Measurements from ENCODE around the gene SLC41A1. TPM values are rescaled to one million over a fixed set of nuclear protein-coding genes. Genes with fewer than 3 reads are reported as not detected.

SLC41A1 gene
- total and polyA plus RNA-seq, 2 donors (not counting 3 experiments of a cell fraction or from before 2014, with no cell fraction given) = 21.7 to 22.0 TPM

GRCh38 chr1:205805082-205805711, 7.8 kb downstream of the SLC41A1 start:
- no peaks in the 10 kb centered on the region for H4K20me1 ChIP-seq (replicated peaks; ENCODE audit: control insufficient read depth, extremely low read depth, insufficient read depth, low read length)
- no peaks in the 10 kb centered on the region for H3K4me1 ChIP-seq (ENCODE audit: control insufficient read depth, extremely low read depth, insufficient read depth, low read length)
- H3K4me2 ChIP-seq (ENCODE audit: insufficient read depth, low read length) = no peak overlapping the region
- H3K27me3 ChIP-seq (ENCODE audit: control insufficient read depth in 2 of 2, insufficient read depth in 2 of 2, low read length in 2 of 2) = no peaks in the 10 kb centered on the region
- no peak overlapping the region for H2AFZ ChIP-seq (ENCODE audit: low read depth, low read length)
- no peaks in the 10 kb centered on the region for H3K79me2 ChIP-seq (ENCODE audit: control insufficient read depth, insufficient read depth, low read length)
- no peak overlapping the region for H3K4me3 ChIP-seq (replicated peaks in 1 of 3; ENCODE audit: insufficient read depth in 1 of 3, low read depth in 1 of 3, low read length in 3 of 3)
- dilution Hi-C loops (cut with MboI; ENCODE audit: extremely low pct_ligation_motif_present, low sequenced_read_pairs) (no loop called here), intact Hi-C loops (cut with micrococcal nuclease) (no loop called here)
- no peak for DNase-seq (ENCODE audit: low read depth, low spot score)
- H3K36me3 ChIP-seq (ENCODE audit: control insufficient read depth in 2 of 2, extremely low read depth in 1 of 2, insufficient read depth in 2 of 2, low read length in 2 of 2) = peaks cover 0 to 6% of the 10 kb centered on the region in 2 experiments
- BruUV-seq (replicated peaks) = no TSS peak
- CTCF ChIA-PET = interaction anchor here (1.2 to 3.1 kb wide), 5 partner anchors 13 to 172 kb away, joined by 3 to 16 read pairs (median 9); no protein-coding TSS in a partner anchor
- TF ChIP-seq EZH2 (IDR thresholded peaks at IDR 0.05; ENCODE audit: borderline replicate concordance, low read depth, low read length, severe bottlenecking) (no peak), FOS (IDR thresholded peaks at IDR 0.05; ENCODE audit: borderline replicate concordance, insufficient read depth, low read length) (no peak), MYC (IDR thresholded peaks at IDR 0.05; ENCODE audit: low read depth, low read length) (no peak), MAX (IDR thresholded peaks at IDR 0.05; ENCODE audit: insufficient read depth, insufficient read length) (no peak), POLR2A (IDR thresholded peaks at IDR 0.05; ENCODE audit: low read depth, low read length) (no peak), POLR2AphosphoS5 (IDR thresholded peaks at IDR 0.05; ENCODE audit: insufficient read depth, low read depth, low read length) (no peak), CTCF (IDR thresholded peaks at IDR 0.05; ENCODE audit: extremely low read depth in 1 of 2, insufficient read depth in 1 of 2, low read depth in 1 of 2, low read length in 2 of 2) (no peak), GATA2 (IDR thresholded peaks at IDR 0.05; ENCODE audit: insufficient read depth, insufficient read length, low read depth, low read length) (no peak), JUN (IDR thresholded peaks at IDR 0.05; ENCODE audit: borderline replicate concordance, insufficient read depth, insufficient read length, low read depth) (no peak)
- FAIRE-seq = no peak
- H3K9ac ChIP-seq (replicated peaks; ENCODE audit: extremely low read depth, insufficient read depth, low read length) = no peak overlapping the region
- POLR2A ChIA-PET = no interaction called here
- H3K9me1 ChIP-seq (replicated peaks; ENCODE audit: control insufficient read depth, extremely low read depth, insufficient read depth, low read length) = no peaks in the 10 kb centered on the region
- H3K9me3 ChIP-seq (replicated peaks; ENCODE audit: control insufficient read depth, insufficient read depth, low read length) = no peaks in the 10 kb centered on the region
- H3K27ac ChIP-seq (ENCODE audit: insufficient read depth, low read depth, low read length) = no peak overlapping the region
